ENCODE measurements around the gene FOXO4.

DNA sequence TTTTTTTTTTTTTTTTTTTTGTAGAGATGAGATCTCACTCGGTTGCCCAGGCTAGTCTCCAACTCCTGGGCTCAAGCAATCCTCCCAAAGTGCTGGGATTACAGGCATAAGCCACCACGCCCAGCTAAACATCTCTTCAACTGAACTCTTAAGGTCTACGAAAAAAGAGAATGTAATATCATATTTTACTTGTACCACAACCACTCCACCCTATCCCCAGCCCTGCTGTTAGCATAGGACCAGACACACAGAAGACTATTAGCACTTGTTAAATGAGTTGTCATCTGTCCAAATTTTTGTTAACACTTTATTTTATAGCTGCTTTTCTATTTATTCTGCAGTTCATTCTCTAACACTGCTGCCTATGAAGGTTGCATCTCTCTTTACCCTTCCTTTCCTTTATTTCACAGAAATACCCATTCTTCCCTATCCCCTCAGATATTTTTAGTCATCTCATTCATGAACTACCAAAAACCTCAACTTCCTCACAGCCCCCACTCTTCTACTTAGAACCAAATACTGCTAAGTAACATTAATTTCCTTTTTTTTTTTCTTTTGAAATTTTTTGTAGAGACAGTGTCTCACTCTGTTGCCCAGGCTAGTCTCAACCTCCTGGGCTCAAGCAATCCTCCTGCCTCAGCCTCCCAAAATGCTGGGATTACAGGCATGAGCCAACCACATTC is 37.7 kb upstream of the FOXO4 start:
- TF ChIP-seq BHLHE40 (IDR thresholded peaks at IDR 0.05; ENCODE audit: borderline replicate concordance) (no peak), CTBP1 (IDR thresholded peaks at IDR 0.05; ENCODE audit: borderline replicate concordance) (no peak), FOXA1 (IDR thresholded peaks at IDR 0.05) (no peak), FOXM1 (IDR thresholded peaks at IDR 0.05; ENCODE audit: borderline replicate concordance) (no peak), ZNF384 (IDR thresholded peaks at IDR 0.05) (no peak)
